Tibial nerve (tissue), 4 donors: ENCODE data around the gene CAMKMT.

ENCODE experiments used
- EP300 ChIP-seq, 2 donors: sonication (generic); formaldehyde crosslinking; IDR thresholded peaks; one replicate each; pipeline ENCODE4 v1.6.1; 2017; ENCODE audit warnings: antibody characterized with exemption in 2 of 2, mild to moderate bottlenecking in 1 of 2
- POLR2A ChIP-seq, 2 donors: fragments of 450-650 bp; IDR thresholded peaks; one replicate each; pipeline ENCODE4 v1.6.1; 2017; ENCODE audit warnings: antibody characterized with exemption in 2 of 2, mild to moderate bottlenecking in 2 of 2, moderate library complexity in 2 of 2
- TF ChIP-seq, protein P1 (sequence below), 5 experiments: fragments of 200-600 bp in 3 of 5; fragments of 450-650 bp in 2 of 5; sonication (generic) in 3 of 5; IDR thresholded peaks; one replicate each; pipeline ENCODE4 v1.5.1; 2016 to 2019; ENCODE audit warnings: antibody characterized with exemption in 5 of 5, mild to moderate bottlenecking in 3 of 5, moderate library complexity in 2 of 5

DNA sequence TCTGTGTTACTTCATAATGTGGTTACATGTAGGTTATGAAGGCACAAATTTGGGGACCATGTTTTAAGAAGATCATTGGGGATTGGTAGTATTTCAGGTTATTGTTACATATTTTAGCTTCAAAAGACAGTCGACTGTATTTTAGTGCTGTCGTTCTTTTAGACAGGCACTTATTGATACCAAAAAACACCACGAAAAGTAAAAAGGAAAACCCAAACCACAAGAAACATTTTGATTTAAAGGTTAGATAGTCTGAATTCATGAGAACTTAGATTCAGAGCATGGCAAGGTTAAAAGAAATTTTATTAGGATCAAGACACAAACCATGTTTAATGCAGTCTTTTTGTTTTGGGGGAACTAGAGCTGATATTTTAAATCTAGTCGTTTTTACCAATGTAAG, 209.0 kb downstream of the CAMKMT start:
- TF ChIP-seq, protein P1, sequence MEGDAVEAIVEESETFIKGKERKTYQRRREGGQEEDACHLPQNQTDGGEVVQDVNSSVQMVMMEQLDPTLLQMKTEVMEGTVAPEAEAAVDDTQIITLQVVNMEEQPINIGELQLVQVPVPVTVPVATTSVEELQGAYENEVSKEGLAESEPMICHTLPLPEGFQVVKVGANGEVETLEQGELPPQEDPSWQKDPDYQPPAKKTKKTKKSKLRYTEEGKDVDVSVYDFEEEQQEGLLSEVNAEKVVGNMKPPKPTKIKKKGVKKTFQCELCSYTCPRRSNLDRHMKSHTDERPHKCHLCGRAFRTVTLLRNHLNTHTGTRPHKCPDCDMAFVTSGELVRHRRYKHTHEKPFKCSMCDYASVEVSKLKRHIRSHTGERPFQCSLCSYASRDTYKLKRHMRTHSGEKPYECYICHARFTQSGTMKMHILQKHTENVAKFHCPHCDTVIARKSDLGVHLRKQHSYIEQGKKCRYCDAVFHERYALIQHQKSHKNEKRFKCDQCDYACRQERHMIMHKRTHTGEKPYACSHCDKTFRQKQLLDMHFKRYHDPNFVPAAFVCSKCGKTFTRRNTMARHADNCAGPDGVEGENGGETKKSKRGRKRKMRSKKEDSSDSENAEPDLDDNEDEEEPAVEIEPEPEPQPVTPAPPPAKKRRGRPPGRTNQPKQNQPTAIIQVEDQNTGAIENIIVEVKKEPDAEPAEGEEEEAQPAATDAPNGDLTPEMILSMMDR (IDR thresholded peaks at IDR 0.05): no peak
- no peak for TF ChIP-seq POLR2A (IDR thresholded peaks at IDR 0.05)
- TF ChIP-seq EP300 (IDR thresholded peaks at IDR 0.05): no peak
